ENCODE measurements around the gene ZNF580.

DNA sequence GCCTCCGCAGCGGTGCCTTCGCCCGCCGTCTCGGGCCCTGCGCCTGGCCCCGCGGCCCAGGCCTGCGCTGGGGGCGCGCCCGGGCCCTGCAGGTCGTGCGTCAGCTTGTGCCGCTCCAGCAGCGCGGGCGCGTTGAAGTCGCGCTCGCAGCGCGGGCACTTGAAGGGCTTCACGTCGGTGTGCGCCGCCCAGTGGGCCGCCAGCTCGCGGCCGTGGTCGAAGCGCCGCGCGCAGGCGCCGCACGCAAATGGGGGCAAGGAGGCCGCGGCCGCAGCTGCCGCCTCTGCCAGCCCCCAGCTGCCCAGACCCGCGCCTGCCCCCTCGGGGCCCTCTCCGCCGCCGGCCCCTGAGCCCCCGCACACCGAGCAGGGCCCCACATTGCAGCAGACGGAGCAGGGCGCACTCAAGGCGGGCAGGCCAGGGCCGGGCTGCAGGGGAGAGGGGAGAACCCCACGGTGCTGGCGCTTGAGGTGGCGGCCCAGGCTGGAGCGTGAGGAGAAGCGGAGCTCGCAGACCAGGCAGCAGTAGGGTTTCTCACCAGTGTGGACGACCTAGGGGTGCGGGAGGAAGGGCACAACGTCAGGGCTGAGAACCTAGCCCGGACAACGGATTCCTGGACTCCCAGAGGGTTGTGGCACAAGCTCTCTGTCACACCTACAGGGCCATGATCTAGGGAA, 47.6 kb upstream of the ZNF580 start:
- TF ChIP-seq POLR2A (IDR thresholded peaks at IDR 0.05; ENCODE audit: low read length) (no peak), GATA1 (IDR thresholded peaks at IDR 0.05; ENCODE audit: low read depth, low read length) (no peak)
